ENCODE measurements around the gene ARPC2.
"Not testable (repeated sequence)": the region's sequence is repeated elsewhere in the genome, so short reads cannot be mapped to it uniquely, and the experiment has no call there.

Gene ARPC2

DNA sequence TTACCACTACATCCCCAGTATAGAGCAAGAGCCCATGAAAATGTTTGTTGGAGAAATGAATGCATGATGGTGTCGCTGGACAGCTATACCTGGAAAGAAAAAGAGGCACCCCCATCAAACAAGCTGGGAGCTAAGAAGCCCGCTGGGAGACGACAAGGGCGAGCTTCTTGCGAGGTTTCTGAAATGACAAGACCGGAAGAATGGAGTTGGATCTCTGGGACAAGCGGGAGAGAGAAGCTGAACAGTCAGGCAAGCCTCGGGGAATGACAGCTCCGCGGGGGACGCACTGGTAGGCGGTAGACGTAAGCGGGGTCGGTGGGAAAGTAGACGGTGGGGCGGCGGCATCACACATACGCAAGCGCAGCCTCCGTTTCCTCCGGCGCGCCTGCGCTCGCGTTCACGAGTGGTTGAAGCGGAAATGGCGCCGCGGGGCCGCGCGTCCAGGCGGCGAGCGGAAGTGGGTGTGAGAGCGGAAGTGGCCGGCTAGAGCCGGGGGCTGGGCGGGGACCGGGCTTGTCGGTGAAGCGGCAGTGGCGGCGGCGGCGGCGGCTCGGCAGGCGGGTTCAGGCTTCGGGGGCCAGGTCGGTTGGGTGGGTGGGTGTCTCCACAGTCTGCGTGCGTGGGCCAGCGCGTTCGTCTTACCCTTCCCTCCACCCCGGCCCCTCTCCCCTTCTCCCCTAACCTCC lies at the start of gene ARPC2:
TSS of gene ARPC2 (plus strand) at position 516 of the 686 bp plus-strand sequence. CDS start 282 bp downstream, outside the sequence.
- peak; percentile 88 to 91 for DNase-seq (ENCODE audit: extremely low read depth in 1 of 2, low read depth in 1 of 2)

DNA sequence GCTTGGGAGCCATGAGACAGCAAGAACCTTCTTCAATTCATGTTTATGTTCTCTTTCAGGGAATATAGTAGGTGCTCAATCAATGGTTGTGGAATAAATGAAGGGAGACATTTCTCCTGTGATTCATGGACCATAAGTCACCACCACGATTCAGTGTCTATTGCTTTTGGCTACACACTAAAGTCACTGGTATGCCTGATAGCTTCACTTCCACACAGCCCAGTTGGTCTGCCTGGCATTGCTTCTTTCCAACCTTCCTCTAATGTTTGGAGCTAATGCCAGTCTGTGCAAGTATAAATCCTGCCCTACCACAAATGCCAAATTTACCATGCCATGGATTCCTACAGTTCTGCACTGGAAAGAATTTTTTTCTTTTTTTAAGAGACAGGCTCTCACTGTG lies 49.0 kb upstream of the ARPC2 start:
- no peak for DNase-seq (ENCODE audit: extremely low read depth in 1 of 2, low read depth in 1 of 2)

DNA sequence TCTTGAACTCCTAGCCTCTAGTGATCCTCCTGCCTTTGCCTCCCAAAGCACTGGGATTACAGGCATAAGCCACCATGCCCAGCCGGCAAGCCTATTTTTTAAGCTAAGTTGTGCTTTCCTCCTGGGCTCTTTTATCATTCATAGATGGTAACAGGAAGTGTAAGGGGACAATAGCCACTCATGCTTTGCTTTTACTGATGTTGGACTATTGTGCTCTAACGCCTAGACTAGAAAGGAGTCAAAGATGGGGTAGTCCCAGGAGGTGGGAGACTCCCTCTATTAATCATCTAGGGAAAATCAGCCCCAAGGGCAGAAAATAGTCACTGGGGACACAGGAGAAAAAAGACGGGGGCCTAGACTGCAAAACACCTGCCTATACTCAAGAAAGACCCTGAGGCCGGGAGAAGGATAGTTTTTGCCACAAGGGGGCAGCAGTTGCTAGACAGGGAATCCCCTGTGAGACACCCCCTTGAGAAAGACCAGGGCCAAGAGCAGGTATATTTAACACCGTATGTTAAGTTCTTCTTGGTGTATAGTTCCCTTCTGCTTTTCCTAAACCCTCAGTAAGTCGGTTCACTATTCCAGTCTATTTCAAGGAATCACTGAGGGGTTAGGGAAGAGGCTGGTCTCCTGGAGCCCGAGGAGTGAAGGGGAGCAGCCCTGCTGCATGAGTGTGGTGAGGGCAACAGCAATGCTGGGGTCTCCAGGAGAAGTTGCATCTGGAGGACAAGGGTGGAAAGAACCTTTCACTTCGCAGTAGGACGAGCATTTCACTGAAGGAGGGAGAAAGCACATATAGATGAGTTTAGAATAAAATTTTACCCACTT lies 48.1 kb upstream of the ARPC2 start:
- DNase-seq (ENCODE audit: extremely low read depth in 1 of 2, low read depth in 1 of 2): peak; percentile 26 to 68

DNA sequence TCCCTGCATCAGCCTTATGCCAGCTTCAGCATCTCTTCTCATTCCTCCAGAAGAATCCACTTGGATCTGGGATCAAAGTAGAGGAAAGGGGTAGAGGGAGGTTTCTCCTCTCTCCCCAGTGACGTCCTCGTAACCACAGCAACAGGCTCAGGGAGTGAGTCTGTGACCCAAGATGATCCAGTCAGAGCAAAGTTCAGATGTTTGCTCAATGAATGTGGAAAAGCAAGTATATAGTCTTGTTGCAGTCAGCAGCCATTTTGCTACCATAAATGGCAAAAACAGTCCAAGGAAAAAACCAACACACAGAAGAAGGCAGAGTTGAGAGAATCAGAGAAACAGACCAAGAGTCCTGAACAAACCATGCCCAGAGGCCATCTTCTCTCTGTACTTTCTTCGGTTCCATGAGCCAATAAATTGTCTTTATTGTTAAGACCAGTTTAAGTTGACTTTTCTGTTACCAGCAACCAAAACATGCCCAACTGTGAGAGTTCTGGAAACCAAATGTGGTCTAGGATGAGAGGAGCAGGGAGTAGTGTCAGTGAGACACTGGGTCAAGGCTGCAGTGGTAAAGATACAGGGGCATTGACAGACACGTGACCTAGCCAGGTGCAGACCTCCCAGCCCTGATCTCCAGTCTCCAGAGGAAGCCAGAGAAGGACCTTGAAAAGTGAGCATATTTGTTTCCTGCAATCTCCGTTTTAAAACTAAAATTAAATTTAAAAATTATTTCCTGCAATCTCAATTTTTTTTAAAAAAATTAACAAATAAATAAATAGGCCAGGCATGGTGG lies 47.0 kb upstream of the ARPC2 start:
- DNase-seq (ENCODE audit: extremely low read depth in 1 of 2, low read depth in 1 of 2): no peak

DNA sequence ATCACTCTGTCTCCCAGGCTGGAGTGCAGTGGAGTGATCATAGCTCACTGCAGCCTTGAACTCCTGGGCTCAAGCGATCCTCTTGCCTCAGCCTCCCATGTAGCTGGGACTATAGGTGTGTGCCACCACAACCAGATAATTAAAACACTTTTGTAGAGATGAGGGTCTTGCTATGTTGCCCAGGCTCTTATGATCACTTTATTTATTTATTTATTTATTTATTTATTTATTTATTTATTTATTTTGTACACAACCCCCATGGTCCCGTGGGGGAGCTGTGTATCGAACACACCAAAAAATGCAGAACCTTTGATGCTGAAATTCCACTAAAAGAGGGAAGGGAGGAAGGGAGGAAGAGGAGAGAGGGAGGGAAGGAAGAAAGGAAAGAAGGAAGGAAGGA lies 45.2 kb upstream of the ARPC2 start:
- DNase-seq (ENCODE audit: extremely low read depth in 1 of 2, low read depth in 1 of 2): not testable (repeated sequence)

DNA sequence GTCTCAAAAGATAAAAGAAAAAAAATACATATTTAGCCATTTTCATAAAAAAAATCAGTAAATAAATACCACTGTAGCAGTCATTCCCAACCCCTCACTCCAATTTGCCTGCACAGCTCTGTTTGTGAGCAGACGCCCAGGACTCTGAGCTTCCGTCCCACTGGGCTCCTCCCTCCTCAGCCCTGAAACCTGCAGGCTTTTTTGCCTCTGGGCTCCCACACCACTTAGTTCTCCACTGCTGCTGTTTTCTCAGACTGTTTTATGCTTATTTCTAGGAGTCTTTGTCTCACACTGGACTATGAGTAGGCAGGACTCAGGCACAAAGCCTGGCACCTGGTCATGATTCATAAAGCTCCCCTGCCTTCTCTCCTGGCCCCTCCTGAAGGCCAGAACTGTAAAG lies 44.1 kb upstream of the ARPC2 start:
- DNase-seq (ENCODE audit: extremely low read depth in 1 of 2, low read depth in 1 of 2): no peak

DNA sequence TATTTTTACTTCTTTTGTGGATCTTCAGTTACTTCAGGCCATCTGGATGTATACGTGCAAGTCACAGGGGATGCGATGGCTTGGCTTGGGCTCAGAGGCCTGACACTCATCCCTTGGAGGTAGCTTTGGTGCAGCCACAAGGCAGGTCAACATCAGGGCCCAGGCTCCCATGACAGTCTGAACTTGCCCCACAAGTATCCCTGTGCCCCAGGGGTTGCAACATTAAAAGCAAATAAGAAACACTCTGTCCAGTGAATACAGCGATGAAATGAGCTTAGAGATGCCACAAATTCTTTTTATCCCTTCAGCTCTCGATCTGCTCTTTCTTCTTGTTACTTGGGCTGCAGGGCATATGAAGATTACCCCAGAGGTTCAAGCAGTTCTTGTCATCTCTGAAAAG lies 37.2 kb upstream of the ARPC2 start:
- no peak for DNase-seq (ENCODE audit: extremely low read depth in 1 of 2, low read depth in 1 of 2)

DNA sequence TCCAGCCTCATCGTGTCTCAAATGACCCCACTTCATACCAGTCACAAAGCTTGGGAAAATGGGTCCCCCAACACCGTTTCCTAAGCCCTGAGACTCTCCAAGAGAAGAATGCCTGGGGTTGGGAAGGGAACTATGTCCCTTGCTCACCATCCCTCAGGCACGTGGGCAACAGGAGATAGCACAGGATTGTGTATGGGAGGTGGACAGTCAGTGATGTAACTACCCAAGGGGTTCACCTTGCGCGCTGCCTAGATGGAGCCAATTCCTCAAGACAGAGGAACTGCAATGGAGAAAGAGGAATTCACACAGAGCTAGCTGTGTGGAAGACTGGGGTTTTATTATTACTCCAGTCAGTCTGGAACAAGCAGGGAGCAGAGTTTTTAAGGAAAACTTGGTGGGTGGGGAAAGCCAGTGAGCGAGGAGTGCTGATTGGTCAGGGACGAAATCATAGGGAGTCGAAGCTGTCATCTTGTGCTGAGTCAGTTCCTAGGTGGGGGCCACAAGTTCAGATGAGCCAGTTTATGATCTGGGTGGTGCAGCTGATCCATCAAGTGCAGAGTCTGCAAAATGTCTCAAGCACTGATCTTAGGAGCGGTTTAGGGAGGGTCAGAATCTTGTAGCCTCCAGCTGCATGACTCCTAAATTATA lies 36.4 kb upstream of the ARPC2 start:
- no peak for DNase-seq (ENCODE audit: extremely low read depth in 1 of 2, low read depth in 1 of 2)

DNA sequence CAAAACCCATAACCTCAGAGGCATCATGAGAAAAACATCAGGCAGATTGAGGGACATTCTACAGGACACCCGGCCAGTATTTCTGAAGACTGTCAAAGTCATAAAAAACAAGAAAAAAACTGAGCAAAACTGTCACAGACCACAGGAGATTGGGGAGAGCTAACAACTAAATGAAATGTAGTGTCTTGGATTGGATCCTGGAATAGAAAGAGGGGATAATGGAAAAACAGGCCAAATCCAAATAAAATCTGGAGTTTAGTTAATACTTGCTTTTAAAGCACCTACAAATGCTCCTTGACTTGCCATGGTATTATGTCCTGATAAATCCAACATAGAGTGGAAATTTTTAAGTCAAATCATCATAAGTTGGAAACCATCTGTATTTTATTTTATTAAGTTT lies 32.7 kb upstream of the ARPC2 start:
- no peak for DNase-seq (ENCODE audit: extremely low read depth in 1 of 2, low read depth in 1 of 2)

DNA sequence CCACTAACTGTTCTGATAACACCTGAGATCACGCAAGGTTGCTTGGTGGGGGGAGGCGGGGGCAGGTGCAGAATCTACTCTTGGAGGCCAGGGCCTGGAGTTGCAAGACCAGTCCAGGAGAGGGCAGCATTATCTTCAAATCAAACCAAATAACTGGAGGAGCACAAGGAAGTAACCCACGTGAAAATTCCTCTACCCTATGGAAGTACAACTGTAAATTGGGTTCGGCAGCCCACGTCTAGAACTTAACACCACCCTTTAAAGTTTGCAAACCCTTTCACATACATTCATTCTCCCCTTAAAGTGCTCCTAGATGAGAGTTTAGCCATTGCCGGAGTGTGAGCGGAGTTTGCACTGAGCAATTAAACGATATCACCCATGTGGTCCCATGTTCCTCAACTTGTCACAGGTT lies 30.6 kb upstream of the ARPC2 start:
- peak; percentile 11 to 40 for DNase-seq (ENCODE audit: extremely low read depth in 1 of 2, low read depth in 1 of 2)

DNA sequence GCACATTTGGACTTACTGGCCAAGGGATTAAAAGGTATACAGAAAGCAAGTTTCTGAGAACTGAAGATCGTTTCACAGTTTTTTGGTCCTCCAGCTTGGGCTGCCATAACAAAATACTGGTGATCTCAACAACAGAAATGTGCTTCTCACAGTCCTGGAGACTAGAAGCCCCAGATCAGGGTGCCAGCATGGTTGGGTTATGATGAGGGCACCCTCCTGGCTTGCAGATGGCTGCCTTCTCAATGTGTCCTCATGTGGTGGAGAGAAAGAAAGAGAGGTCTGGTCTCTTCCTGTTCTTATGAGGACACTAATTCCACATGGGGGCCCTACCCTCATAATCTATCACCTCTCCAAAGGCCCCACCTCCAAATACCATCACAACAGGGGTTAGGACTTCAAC lies 30.1 kb upstream of the ARPC2 start:
- DNase-seq (ENCODE audit: extremely low read depth in 1 of 2, low read depth in 1 of 2): no peak

DNA sequence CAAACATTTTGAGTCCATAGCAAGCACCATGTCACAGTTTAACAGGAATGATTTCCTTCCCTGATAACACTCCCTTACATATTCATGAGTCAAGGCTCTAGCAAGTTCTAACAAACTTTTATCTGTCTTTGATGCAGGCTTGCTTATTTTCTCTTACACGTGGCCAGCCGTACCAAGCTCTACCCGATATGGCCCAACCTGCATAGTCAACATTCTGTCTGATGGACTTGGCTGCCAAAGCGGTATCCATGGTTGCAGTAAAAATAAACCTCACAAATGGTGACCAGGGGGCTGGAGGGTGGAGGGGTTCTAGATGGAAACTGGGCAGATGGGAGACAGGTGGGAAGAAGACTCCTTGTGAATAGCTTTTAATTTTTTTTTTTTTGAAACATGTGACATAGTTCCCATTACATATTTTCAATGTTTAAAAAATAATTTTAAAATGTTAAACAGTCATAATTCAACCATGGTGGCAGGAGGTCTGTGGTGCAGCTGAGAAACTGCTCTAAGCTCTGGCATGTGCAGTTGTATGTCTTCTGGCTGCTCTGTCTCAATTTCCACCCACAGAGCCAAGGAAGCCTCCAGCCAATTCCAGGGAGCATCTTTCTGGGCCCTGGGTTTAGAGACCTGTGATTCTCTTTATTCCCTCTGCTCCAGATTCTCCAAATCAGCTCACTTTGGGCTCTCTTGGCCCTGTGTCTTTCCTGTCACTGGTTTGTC lies 29.5 kb upstream of the ARPC2 start:
- DNase-seq (ENCODE audit: extremely low read depth in 1 of 2, low read depth in 1 of 2): no peak

DNA sequence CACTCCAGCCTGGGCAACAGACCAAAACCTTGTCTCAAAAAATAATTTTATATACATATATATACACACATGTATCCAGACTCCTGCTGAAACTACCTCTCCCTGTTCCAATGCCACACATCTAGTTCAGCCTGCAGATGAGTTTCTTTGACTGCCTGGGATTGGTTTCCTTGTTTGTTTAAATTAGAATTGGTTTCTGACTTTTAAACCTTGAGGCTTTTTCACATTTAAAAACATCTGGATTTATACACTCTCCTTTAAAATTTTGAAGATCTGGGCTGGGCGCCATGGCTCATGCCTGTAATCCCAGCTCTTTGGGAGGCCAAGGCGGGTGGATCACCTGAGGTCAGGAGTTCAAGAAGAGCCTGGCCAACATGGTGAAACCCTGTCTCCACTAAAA lies 28.5 kb upstream of the ARPC2 start:
- DNase-seq (ENCODE audit: extremely low read depth in 1 of 2, low read depth in 1 of 2): no peak

DNA sequence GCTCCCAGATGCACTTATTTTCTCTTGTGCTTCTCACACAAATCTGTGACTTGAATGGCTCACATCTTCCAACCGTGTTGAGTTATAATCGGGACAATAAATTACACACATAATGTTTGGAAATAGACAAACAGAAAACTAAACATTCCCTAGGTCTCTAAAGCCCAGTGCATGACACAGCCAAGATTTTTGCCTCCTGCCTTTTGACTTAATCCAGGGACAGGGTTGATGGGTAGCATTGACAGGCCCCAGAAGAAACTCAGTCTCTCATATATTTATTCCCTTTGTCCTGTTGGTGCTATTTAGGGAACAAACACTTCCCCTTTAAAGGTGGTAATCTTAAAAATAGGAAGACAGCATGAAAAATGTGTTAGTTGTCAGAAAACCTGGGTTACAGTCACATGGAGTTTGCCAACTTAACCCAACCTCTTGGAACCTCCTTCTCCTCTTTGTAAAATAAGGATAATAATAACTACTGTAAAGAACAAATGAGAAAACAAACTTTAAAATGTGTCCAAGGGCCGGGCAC lies 24.0 kb upstream of the ARPC2 start:
- no peak for DNase-seq (ENCODE audit: extremely low read depth in 1 of 2, low read depth in 1 of 2)

DNA sequence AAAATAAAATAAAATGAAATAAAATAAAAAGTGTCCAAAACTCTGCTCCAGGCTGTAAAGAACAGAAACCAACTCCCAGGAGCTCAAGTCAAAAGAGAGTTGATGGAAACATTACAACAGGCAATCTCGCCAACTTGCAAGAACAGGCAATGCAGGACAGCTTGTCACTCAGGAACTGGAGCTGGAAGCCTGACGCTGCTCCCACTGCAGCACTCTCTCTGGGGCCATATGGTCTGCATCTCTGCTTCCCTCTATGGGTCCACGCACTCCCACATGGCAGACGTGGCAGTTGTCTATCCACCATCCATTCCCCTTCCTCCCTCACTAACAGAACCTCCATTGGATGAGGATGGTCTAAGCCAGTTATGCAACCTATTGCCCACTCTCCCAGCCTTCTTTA lies 23.3 kb upstream of the ARPC2 start:
- no peak for DNase-seq (ENCODE audit: extremely low read depth in 1 of 2, low read depth in 1 of 2)

DNA sequence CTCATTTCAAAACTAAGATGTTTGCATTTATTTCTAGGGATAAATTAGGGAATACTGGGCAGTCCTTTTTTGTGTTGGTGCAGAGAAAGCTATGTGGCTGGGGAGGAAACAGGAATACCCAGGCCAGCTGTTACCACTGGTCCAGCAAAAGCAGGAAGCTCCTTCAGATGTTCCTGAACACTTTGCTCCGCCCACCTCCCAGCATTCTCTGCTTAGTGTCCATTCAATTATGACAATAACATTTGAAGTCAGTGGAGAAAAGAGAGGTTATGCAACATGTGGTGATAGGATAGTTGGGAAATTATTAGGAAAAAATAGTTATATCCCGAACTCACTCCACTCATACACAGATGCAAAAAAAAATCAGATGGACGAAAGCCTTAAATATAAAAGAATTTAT lies 22.1 kb upstream of the ARPC2 start:
- DNase-seq (ENCODE audit: extremely low read depth in 1 of 2, low read depth in 1 of 2): no peak

DNA sequence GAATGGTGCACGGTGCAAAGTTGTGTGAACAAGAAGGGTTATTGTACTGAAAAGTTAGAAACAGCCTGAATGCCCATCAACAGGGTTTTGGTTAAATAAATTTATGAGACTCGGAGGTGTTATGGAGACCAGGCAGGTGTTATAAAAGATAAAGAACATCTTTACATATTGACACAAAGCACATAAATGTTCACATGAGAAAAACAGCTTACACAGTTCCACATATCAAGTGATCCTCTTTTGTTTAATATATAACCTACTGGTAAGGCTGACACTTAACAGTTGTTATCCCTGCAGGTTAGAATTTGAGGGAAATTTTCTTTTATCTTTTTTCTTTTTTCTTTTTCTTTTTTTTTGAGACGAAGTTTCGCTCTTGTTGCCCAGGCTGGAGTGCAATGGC lies 20.0 kb upstream of the ARPC2 start:
- DNase-seq (ENCODE audit: extremely low read depth in 1 of 2, low read depth in 1 of 2): no peak

DNA sequence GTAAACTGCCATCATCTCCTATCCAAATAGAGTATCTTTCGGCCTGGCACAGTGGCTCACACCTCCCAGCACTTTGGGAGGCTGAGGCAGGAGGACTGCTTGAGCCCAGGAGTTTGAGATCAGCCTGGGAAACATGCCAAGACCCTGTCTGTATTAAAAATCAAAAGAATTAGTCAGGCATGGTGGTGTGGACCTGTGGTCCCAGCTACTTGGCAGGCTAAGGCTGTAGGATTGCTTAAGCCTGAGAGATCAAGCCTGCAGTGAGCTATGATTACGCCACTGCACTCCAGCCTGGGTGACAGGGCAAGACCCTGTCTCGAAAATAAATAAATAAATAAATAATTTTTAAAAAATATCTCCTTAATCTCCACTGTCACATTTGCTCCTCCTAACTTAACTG lies 14.7 kb upstream of the ARPC2 start:
- DNase-seq (ENCODE audit: extremely low read depth in 1 of 2, low read depth in 1 of 2): no peak

DNA sequence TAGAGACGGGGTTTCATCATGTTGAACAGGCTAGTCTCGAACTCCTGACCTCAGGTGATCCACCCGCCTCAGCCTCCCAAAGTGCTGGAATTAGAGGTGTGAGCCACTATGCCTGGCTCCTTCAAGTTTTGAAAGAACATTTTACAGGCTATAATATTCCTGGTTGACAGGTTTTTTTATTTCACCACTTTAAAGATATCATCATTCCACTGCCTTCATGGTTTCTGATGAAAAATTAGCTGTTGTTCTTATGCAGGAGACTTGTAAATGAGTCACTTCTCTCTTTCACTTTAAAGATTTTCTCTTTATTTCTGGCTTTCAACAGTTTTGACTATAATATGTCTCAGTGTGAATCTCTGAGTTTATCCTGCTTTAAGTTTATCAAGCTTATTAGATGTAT lies 7.9 kb upstream of the ARPC2 start:
- no peak for DNase-seq (ENCODE audit: extremely low read depth in 1 of 2, low read depth in 1 of 2)

DNA sequence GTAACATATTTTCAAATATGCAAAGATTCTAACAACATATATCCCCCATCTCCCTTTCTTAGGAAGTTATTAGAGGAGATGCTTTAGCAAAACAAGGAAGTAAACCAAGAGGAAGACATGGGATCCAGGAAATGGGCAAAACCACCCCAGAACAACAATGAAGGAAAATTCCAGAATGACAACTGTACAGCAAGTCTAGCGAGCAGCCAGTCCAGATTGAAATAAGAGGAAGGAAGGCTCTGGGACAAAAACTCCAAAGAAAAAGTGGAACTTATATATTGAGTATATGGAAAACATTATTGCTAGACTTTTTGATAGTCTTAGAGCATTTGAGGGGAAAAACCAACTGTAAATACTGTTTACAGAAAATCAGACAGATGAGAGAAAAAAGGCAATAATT lies 2.9 kb upstream of the ARPC2 start:
- DNase-seq (ENCODE audit: extremely low read depth in 1 of 2, low read depth in 1 of 2): no peak

All from stimulated activated CD8-positive, alpha-beta memory T cell treated with anti-CD3 and anti-CD28 coated beads, Interleukin-7, amount 100 ng/mL, for 48 hours (primary cell).